HG03571 (cell line): Measurements from ENCODE around the gene FAM120AOS.
A peak's percentile ranks its signal among the peaks of the same experiment; 100 is the strongest.

ENCODE experiments used
- ATAC-seq: cut with Tn5 transposase; IDR thresholded peaks from one replicate; pipeline ENCODE4 v1.9.1; 2021; ENCODE audit not compliant: unreplicated experiment

Gene FAM120AOS

DNA sequence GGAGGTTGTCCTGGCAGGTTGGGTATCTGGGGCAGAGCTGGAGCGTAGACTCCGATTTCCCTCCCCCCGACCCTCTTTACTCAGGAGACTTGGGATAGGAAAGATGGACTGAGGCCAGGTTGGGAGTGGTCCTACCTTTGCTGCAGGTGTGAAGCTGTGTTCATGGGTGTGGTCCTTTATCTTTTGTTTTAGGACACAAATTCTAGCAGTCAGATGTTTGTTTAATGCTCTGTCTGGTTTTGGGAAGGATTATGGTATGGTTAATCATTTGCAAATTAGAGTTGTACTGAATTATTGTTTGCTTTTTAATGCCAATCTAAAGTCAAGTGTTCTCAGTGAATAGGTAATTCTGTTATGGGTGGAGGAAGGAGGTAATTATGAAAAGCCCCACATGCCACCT, 14.1 kb upstream of the FAM120AOS start:
- ATAC-seq: no peak

DNA sequence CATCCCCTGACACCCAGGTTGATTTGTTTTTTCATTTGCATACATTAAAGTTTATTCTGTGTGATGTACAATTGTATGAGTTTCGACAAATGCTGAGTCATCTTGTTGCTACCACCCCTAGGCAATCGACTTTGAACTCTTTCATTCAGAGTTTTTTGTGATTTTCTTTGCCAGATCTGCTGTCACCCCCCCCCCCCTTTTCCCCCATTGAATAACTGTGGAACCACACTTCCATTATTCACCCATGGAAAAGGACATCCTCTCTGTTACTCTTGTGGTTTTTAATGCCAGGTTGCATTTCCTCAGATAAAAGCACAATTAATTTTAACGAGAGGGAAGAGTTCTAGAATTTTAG, 13.7 kb upstream of the FAM120AOS start:
- ATAC-seq: no peak

DNA sequence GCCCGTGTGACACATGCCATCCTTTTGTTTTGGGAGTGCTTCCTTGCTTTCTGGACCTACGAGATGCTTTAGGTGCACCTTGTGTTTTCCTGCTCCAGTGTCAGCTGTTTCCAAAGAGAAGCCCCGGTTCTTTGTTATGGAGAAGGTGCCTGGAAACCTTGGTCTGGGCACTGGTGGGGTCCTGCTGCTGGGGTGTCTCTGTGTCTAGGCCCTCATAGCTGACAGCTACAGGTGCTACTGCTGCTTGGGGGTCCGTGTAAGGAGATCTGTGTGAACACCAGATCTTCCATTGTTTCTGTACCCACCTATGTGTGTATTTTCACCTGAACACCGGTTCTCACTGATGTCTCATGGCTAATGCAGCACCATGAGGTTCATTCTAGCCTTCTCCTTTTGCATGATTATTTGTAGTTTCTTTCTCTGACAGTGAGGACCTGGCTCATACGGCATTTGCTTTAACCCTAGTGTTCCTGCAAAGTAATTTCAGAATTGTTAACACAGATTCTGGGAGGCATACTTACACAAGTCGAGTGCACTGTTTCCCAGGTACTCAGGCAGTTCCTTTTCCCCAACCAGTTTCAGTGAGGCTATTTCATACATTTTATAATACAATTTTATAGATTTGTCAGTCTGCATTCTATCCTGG, 13.2 kb upstream of the FAM120AOS start:
- no peak for ATAC-seq

DNA sequence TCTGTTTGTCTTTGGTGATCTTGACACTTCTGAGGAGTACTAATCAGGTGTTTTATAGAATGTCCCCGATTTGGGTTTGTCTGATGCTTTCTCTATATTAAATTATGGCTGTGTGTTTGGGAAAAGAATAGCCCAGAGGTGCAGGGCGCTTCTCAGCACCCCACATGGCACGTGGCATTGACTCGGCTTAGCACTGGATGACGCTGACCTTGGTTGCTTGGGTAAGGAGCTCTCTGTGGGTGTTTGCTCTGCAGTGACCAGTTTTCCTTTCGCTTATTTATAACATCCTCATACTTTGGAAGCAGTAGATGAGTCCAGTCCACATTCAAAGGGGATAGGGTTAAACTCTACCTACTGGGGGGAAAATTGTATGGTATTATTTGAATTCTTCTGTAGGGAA, 12.5 kb upstream of the FAM120AOS start:
- ATAC-seq: no peak

DNA sequence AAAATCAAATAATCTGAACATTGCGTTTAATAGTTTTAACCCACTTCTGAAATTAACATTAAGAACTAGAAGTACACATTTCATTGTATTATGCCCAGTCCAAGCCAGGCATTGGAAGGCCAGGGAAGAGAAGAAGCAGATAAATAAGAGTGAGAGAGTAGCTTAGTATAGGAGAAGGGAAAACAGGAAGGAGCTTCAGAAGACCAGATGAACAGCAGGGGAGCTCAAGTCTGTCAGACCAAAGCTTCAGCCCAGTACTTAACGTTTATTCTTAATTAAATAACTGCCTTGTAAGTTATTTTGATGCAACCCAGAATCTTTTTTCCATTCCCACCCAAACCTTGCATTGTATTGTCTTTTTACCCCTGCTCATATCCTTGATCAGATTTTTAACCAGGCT, 11.5 kb upstream of the FAM120AOS start:
- ATAC-seq: no peak

DNA sequence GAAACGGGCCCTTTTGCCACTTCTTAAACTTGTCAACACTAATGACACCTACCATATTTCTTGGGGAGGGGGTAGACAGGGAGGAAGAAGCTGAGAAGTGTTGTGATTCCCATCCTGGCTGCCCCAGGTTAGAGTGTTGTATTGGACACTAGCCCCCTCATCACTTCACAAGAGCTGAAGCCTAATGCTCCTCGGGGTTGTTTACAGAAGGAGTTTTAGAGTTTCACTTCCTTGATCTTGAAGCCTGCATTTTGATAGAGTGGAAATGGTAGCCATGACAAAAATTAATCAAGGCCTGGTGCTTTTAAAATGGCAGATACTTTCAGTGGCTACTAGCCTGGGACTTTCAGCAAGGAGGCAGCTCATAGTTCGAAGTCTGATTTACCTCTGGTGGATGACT, 11.0 kb upstream of the FAM120AOS start:
- ATAC-seq: no peak

DNA sequence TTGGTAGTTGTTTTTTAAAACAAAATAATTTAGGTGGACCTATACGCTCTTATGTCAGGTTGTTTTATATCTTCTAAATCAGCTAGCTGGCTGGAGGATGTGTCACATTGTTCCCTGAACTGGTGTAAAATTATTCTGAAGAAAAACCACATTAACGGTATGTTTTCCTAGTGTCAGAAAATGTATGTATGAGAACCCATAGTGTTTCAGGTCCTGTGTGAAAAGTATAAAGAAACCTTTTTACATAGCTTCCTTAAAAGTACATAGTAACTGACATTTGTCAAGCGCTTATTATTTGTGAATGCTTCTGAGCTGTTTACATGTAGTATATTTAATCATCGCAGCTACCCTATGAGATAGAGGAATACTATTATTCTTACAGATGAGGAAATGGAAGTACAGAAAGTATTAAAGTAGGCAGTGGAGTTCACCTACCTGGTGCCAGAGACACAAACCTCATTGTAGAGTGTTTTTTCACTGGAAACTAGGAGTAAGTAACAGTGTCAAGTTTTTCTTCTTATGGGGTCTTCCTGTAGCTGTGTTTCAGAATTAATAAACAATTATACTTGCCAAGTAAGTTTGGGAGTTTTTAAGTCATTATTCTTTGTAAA, 10.4 kb upstream of the FAM120AOS start:
- no peak for ATAC-seq

DNA sequence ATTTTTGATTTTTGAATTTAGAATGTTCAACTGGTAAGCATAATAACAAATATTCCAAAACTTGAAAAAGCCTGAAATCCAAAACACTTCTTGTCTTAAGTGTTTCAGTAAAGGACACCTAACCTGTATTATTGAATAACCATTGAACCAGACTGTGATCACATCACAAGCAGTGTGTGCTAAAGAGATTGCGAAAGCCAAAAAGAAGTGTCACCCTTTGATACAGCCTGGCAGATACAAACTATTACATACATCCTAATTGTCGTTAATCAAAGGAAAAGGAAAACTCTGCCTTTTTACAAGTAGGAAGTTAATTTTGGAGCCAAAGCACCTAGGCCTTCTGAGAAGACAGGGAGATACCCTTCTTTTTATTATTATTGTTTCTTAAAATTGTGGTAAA, 8.4 kb upstream of the FAM120AOS start:
- ATAC-seq: no peak

DNA sequence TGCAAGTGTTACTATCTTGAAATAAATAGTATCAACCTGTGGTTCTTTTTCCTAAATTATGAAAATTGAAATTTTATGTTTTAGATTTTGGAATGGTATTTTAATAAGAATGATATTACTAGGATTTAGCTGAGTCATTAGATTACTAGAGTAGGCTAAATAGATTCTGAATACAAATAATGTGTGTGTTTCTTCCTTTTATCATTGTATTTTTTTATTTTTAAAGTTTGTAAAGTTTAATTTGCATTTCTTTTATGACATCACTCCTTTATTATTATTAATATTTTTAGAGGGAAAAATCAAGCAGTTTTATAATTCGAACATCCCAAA, 8.0 kb upstream of the FAM120AOS start:
- ATAC-seq: no peak

DNA sequence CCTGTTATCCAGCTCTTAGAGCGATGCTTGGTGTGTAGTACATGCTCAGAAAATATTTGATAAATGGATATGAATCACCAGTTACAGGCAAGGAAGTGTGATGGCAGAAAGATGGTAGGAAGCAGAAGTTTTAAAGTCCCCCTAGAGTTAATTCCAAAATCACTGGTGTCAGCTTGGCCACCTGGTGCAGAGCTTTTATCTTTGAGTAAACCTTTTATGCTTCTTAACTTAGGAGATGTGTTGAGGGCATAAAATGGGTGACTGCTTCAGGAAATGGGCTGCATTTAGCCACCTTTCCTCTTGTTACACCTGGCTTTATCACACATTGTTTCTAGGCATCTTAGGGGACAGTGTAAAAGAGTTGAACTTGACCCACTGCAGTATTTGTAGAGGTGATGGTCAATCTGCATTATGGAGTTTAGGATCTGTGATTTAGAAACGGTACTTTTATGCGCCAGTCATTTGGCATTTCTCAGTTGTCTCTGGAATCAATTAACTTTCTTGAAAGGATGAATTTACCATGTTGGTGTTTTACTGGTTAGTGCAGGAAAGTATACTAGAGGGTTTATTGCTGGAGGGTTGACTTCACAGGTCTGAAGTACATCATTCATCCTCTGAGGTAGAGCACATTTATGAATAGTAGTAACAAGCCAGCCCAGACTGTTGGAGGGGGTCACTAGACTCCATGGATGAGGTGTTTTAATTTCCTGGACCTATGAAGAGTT, 7.5 kb upstream of the FAM120AOS start:
- no peak for ATAC-seq

DNA sequence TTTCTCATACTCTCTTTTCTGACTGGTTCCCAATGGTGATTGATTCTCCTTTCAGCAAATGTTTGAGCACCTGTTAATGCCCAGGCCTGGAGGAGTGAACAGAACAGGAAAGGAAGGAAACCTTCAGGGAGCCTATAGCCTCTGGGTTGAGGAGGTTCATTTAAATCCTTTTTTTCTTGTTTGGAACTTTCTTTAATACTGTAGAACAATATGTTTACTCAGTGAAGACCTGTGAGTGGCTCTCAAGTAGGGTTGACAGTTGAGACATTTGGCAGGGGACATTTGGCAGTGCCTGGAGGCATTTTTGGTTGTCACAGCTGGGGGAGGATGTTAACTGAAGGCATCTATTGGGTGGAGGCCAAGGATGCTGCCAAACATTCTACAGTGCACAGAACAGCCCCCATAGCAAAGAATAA, 6.1 kb upstream of the FAM120AOS start:
- no peak for ATAC-seq

DNA sequence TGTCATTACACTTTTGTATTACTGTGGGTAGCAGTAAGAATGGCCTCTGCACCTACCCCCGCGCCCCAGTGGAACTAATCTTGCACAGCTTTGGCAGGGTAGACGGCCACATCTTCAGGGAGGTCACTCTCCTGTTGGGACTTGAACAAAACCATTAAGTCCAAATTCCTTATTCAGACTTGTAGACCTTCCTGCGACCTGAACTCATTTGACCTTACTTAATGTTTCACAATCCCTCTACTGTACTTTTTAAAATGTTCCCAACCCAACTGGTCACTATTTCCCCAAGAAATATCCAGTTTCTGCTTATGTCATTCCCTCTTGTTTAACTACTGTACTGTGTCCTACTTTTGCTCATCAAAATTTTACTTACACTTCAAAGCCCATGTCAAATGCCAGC, 5.3 kb upstream of the FAM120AOS start:
- no peak for ATAC-seq

DNA sequence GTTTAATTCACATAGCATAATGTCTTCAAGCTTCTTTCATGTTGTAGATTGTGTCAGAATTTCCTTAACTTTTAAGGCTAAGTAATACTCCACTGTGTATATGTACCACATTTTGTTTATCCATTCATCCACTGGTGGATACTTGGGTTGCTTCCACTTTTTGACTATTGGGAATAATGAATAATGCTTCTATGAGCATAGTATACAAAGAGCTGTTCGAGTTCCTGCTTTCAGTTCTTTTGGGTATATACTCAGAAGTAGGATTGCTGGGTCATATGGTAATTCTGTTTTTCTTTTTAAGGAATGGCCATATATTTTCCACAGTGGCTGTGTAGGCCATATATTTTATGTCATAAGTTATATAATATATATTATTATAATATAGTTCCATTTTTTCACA, 3.6 kb upstream of the FAM120AOS start:
- ATAC-seq: no peak

DNA sequence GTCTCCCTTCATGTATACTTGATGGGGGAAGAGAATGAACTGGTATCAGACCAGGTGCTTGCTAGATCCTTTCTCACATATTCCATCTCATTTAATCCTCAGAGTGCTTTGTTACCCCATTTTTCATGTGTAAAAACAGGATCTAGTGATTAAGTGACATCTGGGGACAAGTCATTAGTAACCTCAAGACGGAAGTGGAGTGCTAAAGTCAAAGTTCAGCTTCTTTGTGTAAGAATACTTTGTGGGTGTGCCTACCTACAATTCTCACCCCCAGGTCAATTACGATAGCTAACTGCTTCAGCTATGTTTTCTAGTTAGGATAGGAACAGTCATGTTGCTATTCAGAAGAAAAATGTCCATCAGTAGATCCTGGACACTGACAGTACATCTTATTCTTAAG, 3.1 kb upstream of the FAM120AOS start:
- ATAC-seq: no peak

DNA sequence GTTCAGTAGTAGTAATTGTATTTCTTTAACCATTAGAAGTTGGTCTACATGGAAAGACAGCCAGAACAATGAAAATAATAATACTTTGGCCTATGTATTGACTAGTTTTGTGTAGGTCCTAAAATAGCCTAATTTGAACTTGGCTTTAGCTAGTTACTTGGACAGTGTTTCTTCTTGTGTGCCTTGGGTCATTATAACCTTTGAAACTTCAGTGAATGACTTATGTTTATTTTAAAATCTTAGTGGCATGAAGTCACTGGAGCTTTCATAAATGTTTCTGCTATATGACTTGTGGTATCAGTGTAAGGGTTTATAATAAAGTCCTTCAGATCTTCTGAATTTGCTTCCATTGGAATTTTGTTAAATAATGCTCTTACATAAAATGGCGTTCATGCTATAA, 2.6 kb upstream of the FAM120AOS start:
- no peak for ATAC-seq

DNA sequence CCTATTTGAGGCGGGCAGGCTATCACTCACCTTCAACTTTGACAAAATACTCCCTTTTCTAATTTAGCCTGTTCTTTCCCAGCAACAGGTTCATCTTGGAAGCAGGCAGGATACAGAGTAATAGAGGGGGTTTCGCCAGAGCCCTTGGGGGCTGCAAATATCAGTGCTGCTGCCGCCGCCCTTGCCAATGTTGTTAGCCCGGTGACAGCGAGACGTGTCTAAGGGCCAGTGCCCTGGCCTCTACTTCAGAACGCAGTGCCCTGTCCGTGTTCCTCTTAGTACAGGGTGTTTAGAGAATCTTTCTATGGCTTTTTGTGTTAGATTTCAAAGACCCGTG, 703 bp downstream of the FAM120AOS start:
- ATAC-seq: no peak

DNA sequence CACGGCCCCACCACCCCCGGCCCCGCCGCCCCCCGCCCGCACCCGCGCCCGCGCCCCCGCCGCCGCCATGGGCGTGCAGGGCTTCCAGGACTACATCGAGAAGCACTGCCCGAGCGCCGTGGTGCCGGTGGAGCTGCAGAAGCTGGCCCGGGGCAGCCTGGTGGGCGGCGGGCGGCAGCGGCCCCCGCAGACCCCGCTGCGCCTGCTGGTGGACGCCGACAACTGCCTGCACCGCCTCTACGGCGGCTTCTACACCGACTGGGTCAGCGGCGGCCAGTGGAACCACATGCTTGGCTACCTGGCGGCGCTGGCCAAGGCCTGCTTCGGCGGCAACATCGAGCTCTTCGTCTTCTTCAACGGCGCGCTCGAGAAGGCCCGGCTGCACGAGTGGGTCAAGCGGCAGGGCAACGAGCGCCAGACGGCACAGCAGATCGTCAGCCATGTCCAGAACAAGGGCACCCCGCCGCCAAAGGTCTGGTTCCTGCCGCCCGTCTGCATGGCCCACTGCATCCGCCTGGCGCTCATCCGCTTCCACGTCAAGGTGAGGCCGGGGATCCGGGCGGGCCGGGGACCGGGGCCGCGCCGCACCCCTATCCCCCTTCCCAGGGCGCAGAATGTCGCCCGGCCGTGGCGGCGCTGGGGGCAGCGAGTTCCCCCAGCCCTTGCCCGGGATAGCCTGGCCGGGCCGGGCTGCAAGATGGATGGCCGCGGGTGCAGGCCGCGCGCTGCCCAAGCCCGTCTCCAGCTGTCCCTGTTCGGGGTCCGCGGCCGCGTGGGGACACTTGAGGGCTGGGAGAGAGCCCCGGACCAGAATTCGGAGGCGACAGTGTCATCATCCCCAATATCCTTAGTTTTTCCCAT, 1.3 kb downstream of the FAM120AOS start:
- ATAC-seq: no peak

DNA sequence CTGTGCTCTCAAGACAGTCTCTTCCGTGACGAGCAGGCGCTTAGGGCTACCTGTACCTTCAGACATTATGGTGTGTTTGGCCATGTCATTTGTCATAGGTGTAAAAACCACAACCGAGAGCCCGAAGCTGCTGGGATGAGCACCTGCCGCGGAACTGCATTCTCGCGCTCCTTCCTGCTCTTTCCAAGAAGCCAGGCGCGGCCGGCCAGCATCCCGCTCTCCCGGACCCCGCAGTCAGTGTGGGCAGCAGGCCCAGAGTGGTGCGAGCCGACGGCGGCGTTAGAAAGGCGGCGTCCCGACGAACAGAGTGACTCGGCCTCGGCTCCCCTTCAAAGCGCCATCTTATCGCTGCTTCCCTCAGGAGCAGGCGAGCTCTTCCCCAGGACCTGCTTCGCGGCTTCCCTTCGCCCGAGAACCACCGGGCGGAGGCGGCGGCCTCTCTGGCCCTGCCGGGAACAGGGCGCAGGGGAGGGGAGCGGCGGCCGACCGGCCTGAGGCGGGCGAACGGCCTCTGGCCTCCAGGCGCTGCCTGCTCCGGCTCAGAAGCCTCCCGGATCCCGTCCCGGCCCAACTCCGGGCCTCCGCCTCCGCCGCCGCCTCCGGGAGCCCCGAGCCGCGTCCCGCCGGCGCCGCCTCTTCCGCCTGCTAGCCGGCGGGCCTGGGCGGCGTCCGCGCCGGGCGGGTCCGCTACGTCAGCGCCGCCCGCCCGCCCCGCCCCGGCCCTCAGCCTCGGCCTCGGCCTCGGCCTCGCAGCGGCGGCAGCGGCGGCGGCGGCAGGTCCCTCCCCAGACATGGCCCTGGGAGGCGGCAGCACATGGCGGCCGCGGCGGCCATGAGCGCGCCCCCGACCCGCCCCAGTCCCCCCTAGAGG, 2.2 kb downstream of the FAM120AOS start, which contains the start of gene FAM120A:
TSS of gene FAM120A (plus strand) at position 741 of the 871 bp plus-strand sequence. CDS start 231 bp downstream, outside the sequence.
- peak; percentile 41 for ATAC-seq

DNA sequence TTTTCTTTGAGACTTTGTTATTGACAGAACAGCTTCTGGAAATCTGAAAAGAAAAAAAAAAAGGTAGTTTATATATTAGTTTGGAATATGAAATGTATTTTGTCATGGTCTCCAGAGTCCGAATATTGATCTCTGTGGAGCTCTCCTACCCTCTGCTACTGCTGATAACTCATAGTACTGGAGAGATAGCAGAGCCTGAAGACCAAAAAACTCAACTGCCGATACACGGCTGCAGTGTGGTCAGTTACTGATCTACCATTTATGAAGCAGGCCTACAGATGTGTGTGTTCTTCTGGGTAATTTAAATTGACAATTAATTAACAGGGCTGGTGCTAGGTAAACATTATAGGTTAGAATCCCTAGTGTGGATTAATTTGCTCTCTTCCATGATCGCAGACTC, 5.7 kb downstream of the FAM120AOS start:
- no peak for ATAC-seq

DNA sequence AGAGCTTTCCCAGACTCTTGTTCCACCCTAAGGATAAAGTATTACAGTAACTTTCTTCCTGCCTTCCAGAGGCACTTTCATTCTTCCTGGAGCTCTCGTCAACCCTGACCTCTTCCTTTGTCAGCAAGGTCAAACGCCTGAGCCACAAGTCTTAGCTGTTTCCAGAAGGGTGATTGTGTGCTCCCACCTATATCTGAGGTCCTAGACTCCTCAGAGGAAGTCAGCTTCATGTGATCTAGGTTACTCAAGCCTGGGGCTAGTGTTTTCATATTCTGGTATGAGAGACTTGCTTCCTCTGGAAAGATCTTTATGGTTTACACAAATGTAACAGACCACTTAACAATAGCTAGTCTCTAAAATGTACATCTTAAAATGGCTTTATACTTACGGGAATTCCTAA, 7.3 kb downstream of the FAM120AOS start:
- no peak for ATAC-seq
